Mesendoderm (in vitro differentiated cells): ENCODE results near the gene DNAH3.
"Not testable (repeated sequence)": the region's sequence is repeated elsewhere in the genome, so short reads cannot be mapped to it uniquely, and the experiment has no call there.

Experiments
- DNase-seq: peaks from one replicate; pipeline ENCODE4 v3.0.0; 2013
- H2AK5ac ChIP-seq: 2 replicates; pipeline ENCODE4 v1.6.1; 2013; ENCODE audit warnings: low read length, inconsistent platforms
- H2BK120ac ChIP-seq: 2 replicates; pipeline ENCODE4 v1.6.1; 2013; ENCODE audit warnings: low read depth, mild to moderate bottlenecking, low read length, moderate library complexity, mixed read lengths
- H2BK15ac ChIP-seq: replicated peaks from 2 replicates; pipeline ENCODE4 v1.6.1; 2013; ENCODE audit warnings: low read depth, mild to moderate bottlenecking, moderate library complexity
- H2BK5ac ChIP-seq: 2 replicates; pipeline ENCODE4 v1.6.1; 2013; ENCODE audit warnings: low read length, inconsistent platforms
- H3K18ac ChIP-seq: 2 replicates; pipeline ENCODE4 v1.6.1; 2013; ENCODE audit warnings: mild to moderate bottlenecking, low read length, mixed read lengths
- H3K23ac ChIP-seq: one replicate; pipeline ENCODE4 v1.6.1; 2013; ENCODE audit warnings: low read length
- H3K27ac ChIP-seq: 2 replicates; pipeline ENCODE4 v1.5.1; 2013; ENCODE audit warnings: low read depth, mild to moderate bottlenecking, inconsistent platforms, low read length, moderate library complexity
- H3K27me3 ChIP-seq: 2 replicates; pipeline ENCODE4 v1.6.1; 2013; ENCODE audit warnings: low read length, control low read depth, mild to moderate bottlenecking, inconsistent platforms; ENCODE audit not compliant: insufficient read depth, poor library complexity
- H3K36me3 ChIP-seq: 2 replicates; pipeline ENCODE4 v1.6.1; 2013; ENCODE audit warnings: low read length, inconsistent platforms; ENCODE audit not compliant: control insufficient read depth, insufficient read depth
- H3K4ac ChIP-seq: one replicate; pipeline ENCODE4 v1.6.1; 2013; ENCODE audit warnings: low read depth, mild to moderate bottlenecking, low read length, moderate library complexity
- H3K4me1 ChIP-seq: 2 replicates; pipeline ENCODE4 v1.6.1; 2013; ENCODE audit warnings: low read depth, low read length, inconsistent platforms; ENCODE audit not compliant: control insufficient read depth
- H3K4me2 ChIP-seq: 2 replicates; pipeline ENCODE4 v1.6.1; 2013; ENCODE audit warnings: low read length
- H3K4me3 ChIP-seq: 2 replicates; pipeline ENCODE4 v1.5.1; 2013; ENCODE audit warnings: mild to moderate bottlenecking, low read length
- H3K56ac ChIP-seq: one replicate; pipeline ENCODE4 v1.6.1; 2013; ENCODE audit warnings: low read length
- H3K79me1 ChIP-seq: 2 replicates; pipeline ENCODE4 v1.6.1; 2013; ENCODE audit warnings: low read length, inconsistent platforms
- H3K79me2 ChIP-seq: 2 replicates; pipeline ENCODE4 v1.6.1; 2013; ENCODE audit warnings: mild to moderate bottlenecking, low read length; ENCODE audit not compliant: control insufficient read depth, insufficient read depth
- H3K9ac ChIP-seq: 2 replicates; pipeline ENCODE4 v1.6.1; 2013; ENCODE audit warnings: low read length, inconsistent platforms
- H4K5ac ChIP-seq: one replicate; pipeline ENCODE4 v1.6.1; 2013; ENCODE audit warnings: low read length
- H4K8ac ChIP-seq: one replicate; pipeline ENCODE4 v1.6.1; 2013; ENCODE audit warnings: low read depth, mild to moderate bottlenecking, control low read depth, low read length, moderate library complexity
- WGBS: extraction: QIAGEN DNeasy Blood & Tissue Kit; methylation state at CpG from one replicate; pipeline ENCODE4 v1.1.7; 2013; ENCODE audit warnings: low lambda C conversion rate, missing lambda C conversion rate; ENCODE audit not compliant: insufficient coverage; ENCODE audit errors: extremely low coverage; 5-methylcytosine and 5-hydroxymethylcytosine counted together

Gene DNAH3

GRCh38 chr16:21097151-21097550, 53.5 kb downstream of the DNAH3 start:
- WGBS = no CpG with 5 or more reads among the region's 1 CpG
- H4K8ac ChIP-seq = no peak overlapping the region
- no peaks in the 10 kb centered on the region for H3K4me1 ChIP-seq
- H3K4me2 ChIP-seq = no peak overlapping the region
- no peaks in the 10 kb centered on the region for H3K36me3 ChIP-seq
- no peak overlapping the region for H3K4ac ChIP-seq
- H3K27me3 ChIP-seq = no peaks in the 10 kb centered on the region
- H4K5ac ChIP-seq = no peak overlapping the region
- no peak overlapping the region for H2AK5ac ChIP-seq
- H3K27ac ChIP-seq = no peak overlapping the region
- H3K23ac ChIP-seq = no peak overlapping the region
- no peak overlapping the region for H3K18ac ChIP-seq
- H2BK15ac ChIP-seq = no peak overlapping the region
- no peaks in the 10 kb centered on the region for H3K79me1 ChIP-seq
- no peaks in the 10 kb centered on the region for H3K79me2 ChIP-seq
- no peak overlapping the region for H3K4me3 ChIP-seq
- DNase-seq = no peak
- H2BK120ac ChIP-seq = no peak overlapping the region
- no peak overlapping the region for H3K9ac ChIP-seq
- no peak overlapping the region for H2BK5ac ChIP-seq
- no peak overlapping the region for H3K56ac ChIP-seq

DNA sequence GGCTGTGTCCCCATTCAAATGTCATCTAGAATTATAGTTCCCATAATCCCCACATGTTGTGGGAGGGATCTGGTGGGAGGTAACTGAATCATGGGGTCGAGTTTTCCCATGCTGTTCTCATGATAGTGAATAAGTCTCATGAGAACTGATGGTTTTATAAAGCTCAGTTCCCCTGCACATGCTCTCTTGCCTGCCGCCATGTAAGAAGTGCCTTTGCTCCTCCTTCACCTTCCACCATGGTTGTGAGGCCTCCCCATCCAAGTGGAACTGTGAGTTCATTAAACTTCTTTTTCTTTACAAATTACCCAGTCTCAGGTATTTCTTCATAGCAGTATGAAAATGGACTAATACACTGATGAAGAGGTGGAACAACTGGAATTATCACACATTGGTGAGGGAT, 55.9 kb downstream of the DNAH3 start:
- DNase-seq, H3K4me2 ChIP-seq: not testable (repeated sequence)
- no CpG with 5 or more reads among the region's 2 CpGs for WGBS

DNA sequence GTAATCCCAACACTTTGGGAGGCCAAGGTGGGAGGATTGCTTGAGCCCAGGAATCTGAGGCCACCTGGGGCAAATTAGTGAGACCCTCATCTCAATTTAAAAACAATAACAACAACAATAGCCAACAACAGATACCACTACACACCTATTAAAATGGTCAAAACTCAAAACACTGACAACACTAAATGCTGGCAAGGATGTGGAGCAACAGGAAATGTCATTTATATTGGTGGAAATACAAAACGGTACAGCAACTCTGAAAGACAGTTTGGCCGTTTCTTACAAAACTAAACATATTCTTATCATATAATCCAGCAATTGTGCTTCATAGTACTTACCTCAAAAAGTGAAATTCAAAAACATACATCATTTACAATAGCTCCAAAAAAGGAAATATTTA, 57.7 kb downstream of the DNAH3 start:
- H3K4ac ChIP-seq = no peak overlapping the region
- no peaks in the 10 kb centered on the region for H3K79me1 ChIP-seq
- no peak overlapping the region for H3K18ac ChIP-seq
- no peak overlapping the region for H2BK120ac ChIP-seq
- H3K36me3 ChIP-seq = no peaks in the 10 kb centered on the region
- H4K8ac ChIP-seq = no peak overlapping the region
- no peak overlapping the region for H3K23ac ChIP-seq
- no peak overlapping the region for H3K9ac ChIP-seq
- no peaks in the 10 kb centered on the region for H3K4me1 ChIP-seq
- H3K4me2 ChIP-seq = no peak overlapping the region
- no peak overlapping the region for H4K5ac ChIP-seq
- no peaks in the 10 kb centered on the region for H3K79me2 ChIP-seq
- H3K27ac ChIP-seq = no peak overlapping the region
- H2AK5ac ChIP-seq = no peak overlapping the region
- no peak for DNase-seq
- no CpG with 5 or more reads among the region's 2 CpGs for WGBS
- no peak overlapping the region for H3K4me3 ChIP-seq
- H2BK5ac ChIP-seq = no peak overlapping the region
- H3K56ac ChIP-seq = no peak overlapping the region
- no peaks in the 10 kb centered on the region for H3K27me3 ChIP-seq
- no peak overlapping the region for H2BK15ac ChIP-seq

More for the DNA sequence above, 55.9 kb downstream of the DNAH3 start:
- not testable (repeated sequence) for H2BK15ac ChIP-seq, H4K5ac ChIP-seq, H3K4me3 ChIP-seq, H3K79me1 ChIP-seq, H4K8ac ChIP-seq, H3K56ac ChIP-seq, H2BK5ac ChIP-seq, H3K18ac ChIP-seq, H3K4me1 ChIP-seq, H3K36me3 ChIP-seq, H3K4ac ChIP-seq, H2BK120ac ChIP-seq, H2AK5ac ChIP-seq, H3K9ac ChIP-seq, H3K23ac ChIP-seq, H3K27me3 ChIP-seq, H3K79me2 ChIP-seq, H3K27ac ChIP-seq

DNA sequence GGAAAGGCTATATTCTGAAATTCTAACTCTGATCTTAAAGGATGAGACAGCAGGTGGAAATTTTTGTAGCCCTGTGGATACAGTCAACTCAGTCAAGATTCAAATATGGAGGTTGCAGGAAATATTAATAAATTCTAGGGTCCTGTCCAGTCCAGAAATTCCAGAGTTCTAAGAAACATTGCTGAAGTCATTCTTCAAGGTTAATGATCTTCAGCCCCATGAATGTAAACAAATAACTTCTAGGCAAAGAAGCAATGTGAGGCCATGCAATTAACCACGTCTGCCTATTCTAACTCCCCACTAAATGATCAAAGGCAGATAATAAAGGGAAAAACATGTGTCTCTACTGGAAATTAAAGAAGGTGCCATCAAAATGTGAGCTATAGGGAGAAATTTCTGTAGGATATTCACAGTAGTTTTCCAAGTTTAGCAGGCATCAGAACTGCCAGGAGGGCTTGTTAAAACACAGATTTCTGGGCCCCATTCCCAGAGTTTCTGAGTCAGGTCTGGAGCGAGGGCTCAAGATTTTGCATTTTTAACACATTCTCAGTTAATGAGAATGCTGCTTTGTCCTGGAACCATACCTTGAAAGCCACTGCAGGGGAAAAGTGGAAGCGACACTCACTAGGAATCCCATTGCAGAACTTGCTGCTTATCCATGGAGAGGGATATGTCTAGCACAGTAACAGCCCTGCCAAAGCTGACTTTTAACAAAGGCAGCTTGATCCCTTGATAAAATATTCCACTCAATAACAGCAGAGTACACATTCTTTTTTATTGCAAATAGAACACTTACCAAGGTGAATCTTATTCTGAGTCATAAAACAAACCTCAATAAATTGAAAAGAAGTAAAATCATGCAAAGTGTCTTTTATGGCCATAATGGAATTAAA, 61.8 kb downstream of the DNAH3 start:
- Histone ChIP-seq H2BK120ac (no peak overlapping the region), H4K8ac (no peak overlapping the region), H3K36me3 (no peaks in the 10 kb centered on the region), H3K4me2 (no peak overlapping the region), H3K4me3 (no peak overlapping the region), H4K5ac (no peak overlapping the region), H3K27me3 (no peaks in the 10 kb centered on the region), H3K79me1 (no peaks in the 10 kb centered on the region), H3K27ac (no peak overlapping the region), H3K4ac (no peak overlapping the region), H2BK5ac (no peak overlapping the region), H3K4me1 (no peaks in the 10 kb centered on the region), H3K18ac (no peak overlapping the region), H3K79me2 (no peaks in the 10 kb centered on the region), H2BK15ac (no peak overlapping the region), H3K9ac (no peak overlapping the region), H3K23ac (no peak overlapping the region), H3K56ac (no peak overlapping the region), H2AK5ac (no peak overlapping the region)
- DNase-seq = peak; percentile 63
- no CpG with 5 or more reads among the region's 3 CpGs for WGBS

DNA sequence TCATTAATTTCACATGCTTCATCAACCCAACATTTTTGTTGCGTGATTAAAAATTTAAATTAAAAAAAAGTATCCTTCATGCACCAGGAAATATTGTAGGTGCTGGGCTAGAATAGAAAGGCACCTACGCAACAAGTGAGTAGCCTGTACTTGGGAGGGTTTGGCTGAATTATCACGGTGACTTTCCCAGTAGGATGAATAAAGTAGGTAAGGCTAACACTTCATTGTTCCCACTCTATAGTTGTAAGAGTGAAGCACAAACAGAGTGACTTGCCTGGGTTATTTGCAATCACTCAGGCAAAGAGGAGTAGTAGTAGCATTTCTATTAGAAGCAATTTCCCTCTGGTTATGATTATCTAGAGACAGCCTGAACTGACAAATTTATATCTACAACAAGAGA, 62.5 kb downstream of the DNAH3 start:
- Histone ChIP-seq H3K4me1 (no peaks in the 10 kb centered on the region), H4K5ac (no peak overlapping the region), H3K27me3 (no peaks in the 10 kb centered on the region), H3K9ac (no peak overlapping the region), H3K27ac (no peak overlapping the region), H2BK15ac (no peak overlapping the region), H3K4ac (no peak overlapping the region), H3K4me3 (no peak overlapping the region), H2AK5ac (no peak overlapping the region), H3K79me2 (no peaks in the 10 kb centered on the region), H3K56ac (no peak overlapping the region), H2BK120ac (no peak overlapping the region), H3K18ac (no peak overlapping the region), H3K36me3 (no peaks in the 10 kb centered on the region), H3K23ac (no peak overlapping the region), H3K79me1 (no peaks in the 10 kb centered on the region), H2BK5ac (no peak overlapping the region), H3K4me2 (no peak overlapping the region), H4K8ac (no peak overlapping the region)
- WGBS = no CpG with 5 or more reads among the region's 3 CpGs
- DNase-seq = no peak
